Stimulated activated CD4-positive, alpha-beta T cell treated with anti-CD3 and anti-CD28 coated beads, Interleukin-1b, Interleukin-23, amount 100 ng/mL, for 24 hours (primary cell): ENCODE measurements around the gene CYB561.

Experiments
- DNase-seq, 4 experiments: peaks; one replicate each; pipeline ENCODE4 v3.0.0-alpha.2; 2020; ENCODE audit warnings: low read depth in 4 of 4, low spot score in 1 of 4

CYB561 gene

DNA sequence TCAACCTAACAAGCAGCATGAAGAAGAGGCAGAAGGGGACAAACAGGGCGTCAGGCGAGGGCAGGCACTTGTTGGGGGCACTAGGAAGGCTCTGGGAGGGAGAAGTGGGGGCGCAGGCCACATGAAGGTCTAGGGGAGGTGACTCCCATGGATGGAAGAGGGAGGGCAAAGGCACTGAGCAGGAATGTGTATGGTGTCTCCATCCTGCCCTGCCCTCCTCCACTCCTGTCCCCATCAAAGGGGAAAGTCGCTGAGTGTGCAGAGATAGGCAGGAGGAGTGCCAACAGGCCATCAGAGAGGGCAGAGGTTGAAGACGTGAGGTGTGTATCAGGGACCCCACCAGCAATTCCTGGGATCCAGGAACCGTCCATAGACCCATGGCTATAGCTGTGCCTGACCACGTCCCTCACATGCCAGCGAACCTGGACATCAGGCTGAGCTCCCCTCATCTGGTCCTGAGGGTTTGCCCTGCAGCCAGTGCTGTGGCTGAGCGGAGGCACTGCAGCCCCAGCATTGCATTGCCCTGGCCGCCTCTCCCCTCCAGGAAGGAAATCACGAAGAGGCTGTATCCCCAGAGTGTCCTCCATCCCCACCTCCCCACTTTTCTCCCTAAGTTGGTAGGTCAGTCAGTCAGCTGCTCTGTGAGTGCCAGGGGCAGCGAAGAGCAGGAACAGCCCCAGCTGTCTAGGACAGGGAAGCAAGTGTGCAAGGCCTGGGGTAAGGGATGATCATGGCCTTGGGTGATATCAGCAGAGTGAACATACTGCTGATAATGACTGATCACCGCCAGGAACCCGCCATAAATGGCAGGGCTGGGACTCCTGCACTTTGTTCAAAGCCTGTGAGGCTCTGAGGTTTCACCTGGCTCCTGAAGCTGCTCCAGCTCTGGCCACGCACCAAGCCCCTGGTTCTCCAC lies 6.2 kb upstream of the CYB561 start:
- no peak for DNase-seq

DNA sequence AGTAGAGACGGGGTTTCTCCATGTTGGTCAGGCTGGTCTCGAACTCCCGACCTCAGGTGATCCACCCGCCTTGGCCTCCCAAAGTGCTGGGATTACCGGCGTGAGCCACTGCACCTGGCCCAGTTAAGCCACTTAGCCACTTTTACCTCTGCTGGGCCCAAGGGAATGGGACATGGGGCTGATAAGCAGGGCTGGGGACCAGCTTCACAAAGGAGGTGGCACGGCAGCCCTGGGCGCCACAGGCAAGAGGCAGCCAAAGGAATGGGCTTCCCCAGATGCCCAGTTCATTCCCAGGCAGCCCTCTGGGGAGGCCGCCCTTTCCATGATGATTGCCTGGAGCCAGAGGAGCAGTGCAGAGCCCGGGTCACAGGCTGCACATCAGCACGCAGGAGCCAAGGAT lies 5.0 kb upstream of the CYB561 start:
- DNase-seq: no peak

DNA sequence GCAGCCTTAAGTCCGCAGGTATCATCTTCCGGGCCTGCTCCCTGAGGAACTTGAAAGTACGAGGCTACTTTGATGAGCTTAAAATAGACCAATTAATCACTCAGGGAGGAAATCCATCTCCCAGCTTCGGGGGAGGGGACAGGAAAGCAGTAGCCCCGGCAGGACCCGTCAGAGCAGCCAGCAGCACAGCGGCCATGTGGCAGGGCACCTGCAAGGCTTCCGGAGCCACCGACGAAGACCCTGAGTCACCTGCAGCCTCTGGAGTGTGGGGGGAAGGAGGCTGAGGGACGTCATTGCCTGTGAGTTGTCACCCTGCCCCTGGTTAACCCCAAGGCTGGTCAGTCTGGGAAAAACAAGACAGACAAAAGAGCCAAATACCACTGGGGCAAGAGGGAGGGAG lies 4.4 kb upstream of the CYB561 start:
- no peak for DNase-seq

DNA sequence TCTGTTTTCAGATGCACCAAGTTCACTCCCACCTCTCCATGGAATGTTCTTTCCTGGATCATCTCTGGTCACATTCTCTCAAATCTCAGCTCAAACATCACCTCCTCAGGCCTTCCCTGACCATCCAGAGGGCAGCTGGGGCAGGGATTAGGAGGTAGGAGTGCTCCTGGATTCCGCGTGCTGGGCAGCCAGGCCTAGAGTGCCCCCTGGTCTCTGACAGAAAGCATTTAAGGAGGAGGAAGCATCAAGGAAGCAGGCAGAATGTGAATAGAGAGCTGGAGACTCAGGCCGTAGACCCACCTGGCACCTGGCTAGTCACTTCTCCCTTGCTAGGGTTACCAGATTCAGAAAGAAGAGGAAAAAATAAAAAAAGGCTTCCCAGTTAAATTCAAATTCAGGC lies 2.5 kb upstream of the CYB561 start:
- no peak for DNase-seq

DNA sequence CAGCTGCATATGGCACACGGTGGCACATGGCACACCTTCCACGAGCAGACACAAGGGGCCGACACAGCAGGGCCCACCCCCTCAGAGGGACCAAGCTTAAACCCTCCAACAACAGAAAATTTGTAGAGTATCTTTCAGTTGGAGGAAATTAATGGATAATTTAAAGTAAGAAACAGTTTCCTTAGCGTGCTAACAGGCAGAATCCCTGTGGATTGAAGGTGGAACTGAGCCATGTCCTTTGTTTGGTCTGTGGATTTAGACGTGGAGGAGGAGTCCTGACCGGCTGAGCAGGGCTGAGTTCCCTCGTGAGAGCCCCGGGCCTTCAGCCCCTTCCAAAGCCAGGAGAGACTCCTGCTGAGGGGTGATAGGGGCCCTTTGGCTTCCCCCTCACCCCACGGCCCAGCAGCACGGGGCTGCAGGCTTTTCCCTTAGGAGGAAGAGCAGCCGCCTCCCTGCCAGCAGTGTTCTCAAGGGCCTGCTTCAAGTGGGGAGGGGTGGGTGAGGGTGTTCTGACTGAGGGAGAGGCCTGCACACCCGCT lies 1.4 kb upstream of the CYB561 start:
- DNase-seq: no peak

DNA sequence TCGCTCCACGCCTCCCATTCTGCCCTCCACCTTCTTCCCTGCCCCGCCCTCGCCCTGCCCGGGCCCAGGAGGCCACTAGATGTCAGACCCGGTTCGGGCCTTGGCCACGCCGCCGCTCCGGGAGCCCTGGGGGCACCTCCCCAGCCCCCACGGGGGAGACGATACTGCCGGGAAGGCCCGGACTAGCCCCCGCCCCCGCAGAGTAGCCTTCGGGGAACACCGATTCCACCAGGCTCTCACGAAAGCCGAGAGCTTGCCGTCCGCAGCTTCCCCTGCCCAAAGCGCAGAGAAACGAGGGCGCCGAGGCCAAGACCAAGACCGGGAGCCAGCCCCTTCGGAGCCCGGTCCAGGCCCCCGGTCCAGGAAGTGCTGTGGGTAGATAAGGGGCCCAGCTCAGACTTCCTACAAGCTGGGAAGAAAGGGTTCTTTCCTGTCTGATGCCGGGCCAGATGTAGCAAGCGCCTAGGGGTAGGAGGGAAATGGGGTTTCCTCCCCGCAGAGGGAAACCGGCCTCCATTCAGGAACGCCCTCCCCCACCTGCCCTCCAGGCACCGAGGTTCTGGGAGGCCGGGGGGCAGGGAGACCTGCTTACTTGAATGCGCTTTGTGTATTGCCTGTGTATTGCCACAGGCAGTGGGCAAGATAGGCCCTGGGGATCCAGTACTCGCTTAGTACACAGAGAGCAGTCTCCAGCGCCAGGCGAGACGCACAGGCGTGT lies 806 bp upstream of the CYB561 start:
- peak; percentile 13 to 36 (median 24) for DNase-seq

DNA sequence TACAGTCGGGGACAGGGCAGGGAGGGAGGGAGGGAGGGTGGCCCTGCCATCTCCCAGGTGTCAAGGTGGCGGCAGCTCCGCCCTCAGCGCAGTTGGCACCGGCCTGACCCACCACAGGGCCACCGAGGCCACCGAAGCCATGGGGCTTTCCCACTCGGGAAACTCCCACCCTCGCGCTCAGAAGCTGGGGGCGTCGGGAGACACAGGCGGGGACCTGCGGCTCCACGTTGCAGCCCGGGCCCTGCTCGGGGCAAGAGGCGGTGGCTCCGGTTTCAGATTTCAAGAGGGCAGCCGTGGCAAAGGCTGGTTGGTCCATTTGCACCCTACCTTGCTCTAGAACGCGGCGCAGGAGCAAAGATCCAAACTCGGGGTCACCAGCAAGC lies 544 bp downstream of the CYB561 start:
- peak in 1 of 4 experiments; percentile 23 for DNase-seq

DNA sequence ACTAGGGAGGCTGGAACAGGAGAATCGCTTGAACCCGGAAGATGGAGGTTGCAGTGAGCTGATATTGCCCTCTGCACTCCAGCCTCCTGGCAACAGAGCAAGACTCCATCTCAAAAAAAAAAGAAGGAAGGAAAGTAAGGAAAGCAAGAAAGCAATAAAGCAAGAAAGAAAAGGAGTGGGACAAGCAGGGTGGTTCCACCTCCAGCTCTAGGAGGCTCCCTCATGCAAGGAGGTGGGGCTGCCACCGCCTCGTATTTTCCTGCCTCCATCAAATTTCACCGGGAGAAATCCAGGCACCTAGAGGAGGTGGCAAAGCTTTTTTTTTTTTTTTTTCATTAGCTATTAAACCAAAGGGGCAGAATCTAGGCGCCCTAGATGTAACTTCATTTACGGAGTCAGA lies 1.0 kb downstream of the CYB561 start:
- DNase-seq: no peak

DNA sequence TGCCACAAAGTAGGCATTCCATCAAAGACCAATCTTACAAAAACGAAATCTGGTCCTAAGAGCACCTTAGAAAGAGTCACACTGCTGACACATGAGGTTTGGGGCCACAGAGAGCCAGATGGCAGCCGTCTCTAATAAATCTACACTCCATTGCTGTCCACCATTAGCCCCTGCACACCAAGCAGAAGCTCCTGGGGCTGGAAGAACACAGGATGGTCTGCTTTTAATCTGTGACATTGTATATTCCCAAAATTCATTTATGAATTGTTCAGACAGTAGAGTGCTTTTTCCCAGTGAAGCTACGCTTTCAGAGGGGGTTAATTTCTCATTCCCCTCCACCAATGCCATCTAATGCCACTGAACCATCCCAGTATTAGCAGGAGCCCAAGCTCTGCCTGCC lies 1.6 kb downstream of the CYB561 start:
- no peak for DNase-seq

DNA sequence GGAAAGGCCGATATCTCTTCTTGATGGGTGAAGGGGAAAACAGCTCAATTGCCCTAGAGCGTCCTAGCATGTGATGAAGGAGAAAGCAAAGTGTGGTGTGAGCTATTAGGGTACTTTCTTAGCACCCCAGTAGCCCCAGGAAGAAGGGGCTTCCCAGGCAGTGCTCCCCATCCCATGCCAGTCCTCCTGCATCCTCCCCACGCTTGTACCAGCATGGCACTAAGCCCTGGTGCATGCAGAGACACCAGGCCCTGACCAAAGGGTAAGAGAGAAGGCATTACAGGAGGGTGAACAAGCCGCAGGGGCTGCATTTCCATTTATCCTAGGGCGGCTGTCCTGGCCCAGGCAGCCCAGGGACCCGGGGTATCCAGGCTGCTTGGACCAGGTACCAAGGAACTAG lies 3.1 kb downstream of the CYB561 start:
- no peak for DNase-seq

DNA sequence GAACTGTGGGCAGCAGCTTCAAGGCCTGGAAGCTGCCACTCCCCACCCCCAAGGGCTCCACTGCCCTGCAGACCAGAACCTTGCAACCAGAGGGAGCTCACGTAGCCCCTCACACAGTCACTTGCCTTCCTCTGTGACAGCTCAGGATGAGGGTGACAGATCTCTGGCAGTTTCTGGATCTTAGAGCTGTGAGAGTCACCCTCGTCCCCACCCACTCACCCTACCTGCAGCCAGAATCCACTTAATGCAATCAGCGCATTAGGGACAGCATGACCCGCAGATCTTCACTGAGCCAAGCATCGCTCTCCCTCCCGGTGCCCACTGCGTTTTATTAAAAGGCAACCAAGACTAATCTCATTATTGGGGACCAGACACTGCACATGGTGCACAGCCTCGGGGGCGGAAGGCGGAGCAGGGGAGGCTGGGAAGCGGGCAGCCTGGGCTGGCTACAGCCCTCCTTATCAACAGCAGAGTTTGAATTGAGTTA lies 3.5 kb downstream of the CYB561 start:
- no peak for DNase-seq

DNA sequence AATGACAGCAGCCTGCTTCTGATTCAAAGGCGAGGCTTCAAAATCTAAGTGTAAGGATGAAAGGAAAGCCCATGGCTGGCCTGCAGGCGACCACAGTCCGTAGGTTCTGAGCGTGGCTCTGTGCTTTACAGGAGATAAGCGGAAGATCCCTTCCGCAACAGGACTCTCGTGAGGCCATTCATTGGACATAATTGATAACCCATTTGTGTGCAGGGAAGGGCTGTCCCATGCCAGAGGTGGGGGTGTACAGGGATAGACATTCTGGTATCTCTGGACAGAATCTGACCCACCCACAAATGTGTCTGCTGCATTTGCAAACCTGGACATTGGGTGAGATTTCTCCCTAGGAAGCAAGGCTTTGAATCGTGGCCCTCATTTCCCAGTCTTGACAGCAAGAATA lies 4.0 kb downstream of the CYB561 start:
- DNase-seq: no peak

DNA sequence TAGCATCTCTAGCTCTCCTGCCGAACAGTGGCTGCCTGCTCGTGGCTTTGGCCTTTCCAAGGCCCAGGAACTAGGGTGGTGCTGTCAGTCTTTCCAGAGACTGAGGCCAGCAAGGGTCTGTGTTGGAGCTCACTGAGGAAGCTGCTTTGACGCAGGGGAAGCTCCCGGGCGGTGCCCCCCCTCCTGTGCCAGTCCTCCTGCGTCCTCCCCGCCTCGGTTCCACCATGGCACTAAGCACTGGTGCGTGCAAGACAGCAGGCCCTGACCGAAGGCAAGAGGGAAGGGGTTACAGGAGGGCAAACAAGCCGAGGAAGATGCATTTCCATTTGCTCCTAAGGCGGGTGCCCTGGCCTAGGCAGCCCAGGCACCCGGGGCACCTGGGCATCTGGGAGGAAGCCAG lies 4.5 kb downstream of the CYB561 start:
- no peak for DNase-seq

DNA sequence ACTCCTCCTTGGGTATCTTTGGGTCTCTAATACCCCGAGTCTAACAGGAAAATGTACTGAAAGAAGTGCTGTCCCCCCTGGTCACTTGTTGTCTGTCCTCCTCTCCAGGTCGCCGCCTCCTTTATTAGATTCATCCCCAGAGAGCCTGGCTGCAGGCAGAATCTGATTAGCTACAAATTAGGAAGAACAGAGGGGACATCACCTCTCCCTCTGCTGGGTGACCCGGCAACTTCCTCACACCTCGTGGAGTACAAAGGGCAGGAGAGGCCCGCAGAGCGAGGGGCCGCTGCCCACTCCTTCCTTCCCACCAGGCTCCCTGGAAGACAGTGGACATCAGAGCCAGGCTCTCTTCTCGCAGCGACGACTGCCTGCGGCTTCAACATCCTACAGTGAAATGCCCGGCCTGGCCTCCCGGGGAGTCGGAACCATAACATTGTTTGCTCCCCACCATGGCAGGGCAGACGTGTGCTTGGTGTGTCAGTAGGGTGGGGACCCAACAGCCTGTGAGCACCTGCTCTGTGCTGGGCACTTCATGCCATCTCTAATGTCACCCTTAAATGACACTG lies 5.3 kb downstream of the CYB561 start:
- no peak for DNase-seq

DNA sequence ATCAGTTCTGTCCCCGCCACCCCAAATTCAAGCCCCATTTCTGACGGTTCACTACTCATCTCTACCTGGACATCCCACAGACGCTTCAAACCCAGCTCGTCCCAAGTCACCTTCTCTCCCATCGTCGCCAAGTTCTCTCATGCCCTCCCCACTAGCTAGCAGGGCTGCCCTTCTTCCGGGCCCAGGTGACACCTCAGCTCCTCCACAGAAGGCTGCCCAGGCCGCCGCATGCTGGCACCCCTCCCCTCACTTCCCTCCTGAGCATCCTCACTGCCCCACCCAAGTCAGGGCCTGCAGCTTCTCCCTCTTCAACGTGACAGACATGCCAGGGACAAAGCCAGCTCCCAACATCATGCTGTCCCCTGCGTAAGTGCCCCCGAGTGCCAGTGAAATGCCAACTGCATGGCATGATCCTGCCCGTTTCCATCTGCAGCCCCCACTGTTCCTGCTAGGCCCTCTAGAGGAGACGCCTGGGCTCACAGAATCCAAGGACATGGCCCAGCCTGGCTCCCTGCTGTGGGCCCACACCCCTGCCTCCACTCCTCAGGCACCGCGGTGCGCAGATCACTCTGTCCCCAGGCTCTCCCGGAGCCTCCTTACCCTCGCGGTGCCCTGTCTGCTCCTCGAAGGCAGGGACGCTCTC lies 5.9 kb downstream of the CYB561 start:
- no peak for DNase-seq

DNA sequence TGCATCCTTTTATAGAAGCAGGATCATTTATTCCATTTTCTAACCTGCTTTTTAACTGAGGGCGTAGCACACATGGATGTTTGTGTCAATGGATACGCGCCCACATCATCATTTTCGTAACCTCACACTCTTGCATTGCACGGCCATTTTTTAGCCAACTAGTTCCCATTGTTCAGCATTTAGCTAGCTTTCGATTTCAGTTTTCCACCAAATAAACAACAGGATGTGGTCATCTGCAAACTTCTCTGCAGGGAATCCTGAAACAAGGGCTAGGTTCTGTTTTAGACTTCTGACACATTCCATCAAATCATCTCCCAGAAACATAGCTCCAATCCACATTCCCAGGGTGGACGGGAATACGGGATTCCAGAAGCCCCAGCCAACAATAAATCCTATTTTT lies 6.4 kb downstream of the CYB561 start:
- DNase-seq: no peak

DNA sequence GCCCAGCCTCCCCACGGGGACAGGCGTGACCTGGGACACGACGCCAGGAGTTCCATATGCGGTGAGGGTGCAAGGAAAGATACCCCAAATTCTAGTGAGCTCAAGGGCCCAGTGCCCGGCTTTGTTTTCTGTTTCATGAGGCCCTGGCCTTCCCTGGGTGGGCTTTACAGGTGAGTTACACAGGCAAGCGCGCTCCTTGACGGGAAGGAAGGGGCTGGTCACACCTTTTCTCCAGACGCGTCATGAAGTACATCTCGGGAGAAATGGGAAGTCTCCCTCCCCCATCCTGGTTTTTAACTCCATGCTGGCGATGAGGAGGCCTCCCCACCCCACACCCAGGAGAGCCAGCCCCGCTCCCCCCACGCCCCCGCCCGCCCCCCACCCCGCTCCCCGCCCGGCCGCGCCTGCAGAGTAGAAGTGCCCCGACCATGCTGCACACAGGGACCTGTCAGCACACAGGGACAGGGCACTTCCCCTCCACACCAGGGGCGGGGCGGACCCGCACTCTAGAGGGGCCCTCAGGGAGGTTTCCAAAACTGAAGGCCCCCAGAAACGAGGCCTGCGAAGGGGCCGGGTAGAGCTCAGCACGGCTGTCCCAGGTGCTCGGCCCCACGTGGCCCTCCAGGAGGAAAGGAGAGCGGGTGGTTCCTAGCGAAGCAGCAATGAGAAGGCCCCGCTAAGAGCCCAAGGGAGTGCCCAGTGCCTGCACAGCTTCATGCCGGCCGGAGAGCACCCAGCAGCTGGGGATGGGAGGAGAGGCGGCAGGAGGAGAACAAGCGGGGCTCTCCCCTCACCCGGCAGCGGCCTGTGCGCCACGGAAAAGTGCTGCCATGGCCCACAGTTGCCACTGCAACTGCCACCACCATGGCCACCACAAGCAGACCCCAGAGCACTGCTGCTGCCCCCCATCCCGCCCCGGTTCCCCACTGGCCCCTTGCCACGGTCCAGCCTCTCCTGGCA lies 7.7 kb downstream of the CYB561 start:
- no peak for DNase-seq

DNA sequence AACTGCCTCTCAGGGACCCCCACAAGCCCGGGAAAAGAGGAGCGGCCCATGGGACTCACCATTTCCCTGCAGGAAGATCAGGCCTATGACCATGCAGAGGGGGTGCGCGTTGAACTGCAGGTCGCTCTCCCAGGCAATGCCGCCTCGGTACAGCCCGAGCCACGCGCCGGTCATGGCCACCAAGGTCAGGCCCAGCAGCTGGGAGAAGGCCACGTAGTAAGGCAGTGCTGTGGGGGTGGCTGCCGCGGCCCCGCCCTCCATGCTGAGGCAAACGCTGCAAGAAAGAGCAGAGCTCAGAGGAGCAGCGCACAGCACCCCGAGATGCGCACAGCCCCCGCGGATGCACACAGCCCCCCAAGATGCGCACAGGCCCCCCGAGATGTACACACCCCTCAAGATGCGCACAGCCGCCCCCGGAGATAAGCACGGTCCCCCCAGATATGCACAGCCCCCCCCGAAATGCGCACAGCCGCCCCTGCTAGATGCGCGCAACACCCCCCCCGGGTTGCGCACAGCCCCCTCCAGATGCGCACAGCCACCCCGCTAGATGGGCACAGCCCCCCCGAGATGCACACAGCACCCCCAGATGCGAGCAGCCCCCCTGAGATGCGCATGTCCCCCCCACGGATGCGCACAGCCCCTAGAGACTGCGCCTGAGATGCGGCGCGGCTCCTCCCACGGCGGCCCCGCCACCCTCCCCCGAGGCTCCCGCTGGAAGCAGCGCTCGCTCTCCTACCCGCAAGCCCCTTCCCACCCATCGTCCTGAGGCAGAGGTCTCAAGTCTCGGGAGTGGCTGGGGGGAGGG lies 8.6 kb downstream of the CYB561 start:
- DNase-seq: no peak

DNA sequence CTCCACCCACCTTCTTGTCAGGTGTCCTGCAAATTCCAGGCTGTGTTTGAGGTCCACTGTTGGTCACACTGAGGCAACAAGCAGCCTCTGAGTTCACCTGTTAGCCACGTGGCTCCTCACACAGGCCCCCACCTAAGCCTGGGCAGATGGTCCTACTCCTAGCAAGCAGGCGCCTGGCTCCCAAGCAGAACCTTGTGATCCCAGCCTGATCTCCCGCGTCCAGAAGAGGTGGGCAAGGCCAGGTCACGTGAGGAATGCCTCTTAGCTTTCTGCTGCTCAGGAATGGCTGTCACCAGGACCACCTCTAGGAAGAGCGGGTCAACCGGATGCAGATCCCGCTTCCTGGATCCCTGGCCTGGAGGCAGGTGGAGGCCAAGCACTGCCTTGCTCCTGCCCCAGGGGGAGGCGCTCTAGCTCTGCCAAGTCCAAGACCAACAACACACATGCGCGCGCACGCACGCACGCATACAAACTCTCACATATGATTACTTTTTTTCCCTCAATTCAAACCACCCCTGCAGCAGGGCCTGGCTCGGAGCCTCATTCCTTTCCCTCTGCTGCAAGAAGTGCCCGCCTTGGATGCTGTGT lies 9.5 kb downstream of the CYB561 start:
- no peak for DNase-seq
